ENCODE results near the gene VIM. TPM values are rescaled to one million over a fixed set of nuclear protein-coding genes. Genes with fewer than 3 reads are reported as not detected.

The VIM gene
- total RNA-seq, 4 donors from 2014 or later, result 697 to 1,198 (median 1,024) TPM

- H3K4me3 ChIP-seq, result no peak overlapping the region
- WGBS, result 98% methylated on average over 3 of the region's 3 CpGs
- TF ChIP-seq, protein P1, sequence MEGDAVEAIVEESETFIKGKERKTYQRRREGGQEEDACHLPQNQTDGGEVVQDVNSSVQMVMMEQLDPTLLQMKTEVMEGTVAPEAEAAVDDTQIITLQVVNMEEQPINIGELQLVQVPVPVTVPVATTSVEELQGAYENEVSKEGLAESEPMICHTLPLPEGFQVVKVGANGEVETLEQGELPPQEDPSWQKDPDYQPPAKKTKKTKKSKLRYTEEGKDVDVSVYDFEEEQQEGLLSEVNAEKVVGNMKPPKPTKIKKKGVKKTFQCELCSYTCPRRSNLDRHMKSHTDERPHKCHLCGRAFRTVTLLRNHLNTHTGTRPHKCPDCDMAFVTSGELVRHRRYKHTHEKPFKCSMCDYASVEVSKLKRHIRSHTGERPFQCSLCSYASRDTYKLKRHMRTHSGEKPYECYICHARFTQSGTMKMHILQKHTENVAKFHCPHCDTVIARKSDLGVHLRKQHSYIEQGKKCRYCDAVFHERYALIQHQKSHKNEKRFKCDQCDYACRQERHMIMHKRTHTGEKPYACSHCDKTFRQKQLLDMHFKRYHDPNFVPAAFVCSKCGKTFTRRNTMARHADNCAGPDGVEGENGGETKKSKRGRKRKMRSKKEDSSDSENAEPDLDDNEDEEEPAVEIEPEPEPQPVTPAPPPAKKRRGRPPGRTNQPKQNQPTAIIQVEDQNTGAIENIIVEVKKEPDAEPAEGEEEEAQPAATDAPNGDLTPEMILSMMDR (IDR thresholded peaks at IDR 0.05), result no peak
- TF ChIP-seq EP300 (IDR thresholded peaks at IDR 0.05), result no peak
- TF ChIP-seq POLR2A (IDR thresholded peaks at IDR 0.05), result no peak
- no peak for TF ChIP-seq POLR2AphosphoS5 (IDR thresholded peaks at IDR 0.05)
- DNase-seq (ENCODE audit: low spot score in 2 of 2), result no peak
- no peaks in the 10 kb centered on the region for H3K9me3 ChIP-seq
- no peaks in the 10 kb centered on the region for H3K27me3 ChIP-seq
- no peaks in the 10 kb centered on the region for H3K4me1 ChIP-seq
- no peaks in the 10 kb centered on the region for H3K36me3 ChIP-seq
- H3K27ac ChIP-seq, result no peak overlapping the region
These were observed 42.2 kb upstream of the VIM start for GRCh38 chr10:17185873-17186272.

DNA sequence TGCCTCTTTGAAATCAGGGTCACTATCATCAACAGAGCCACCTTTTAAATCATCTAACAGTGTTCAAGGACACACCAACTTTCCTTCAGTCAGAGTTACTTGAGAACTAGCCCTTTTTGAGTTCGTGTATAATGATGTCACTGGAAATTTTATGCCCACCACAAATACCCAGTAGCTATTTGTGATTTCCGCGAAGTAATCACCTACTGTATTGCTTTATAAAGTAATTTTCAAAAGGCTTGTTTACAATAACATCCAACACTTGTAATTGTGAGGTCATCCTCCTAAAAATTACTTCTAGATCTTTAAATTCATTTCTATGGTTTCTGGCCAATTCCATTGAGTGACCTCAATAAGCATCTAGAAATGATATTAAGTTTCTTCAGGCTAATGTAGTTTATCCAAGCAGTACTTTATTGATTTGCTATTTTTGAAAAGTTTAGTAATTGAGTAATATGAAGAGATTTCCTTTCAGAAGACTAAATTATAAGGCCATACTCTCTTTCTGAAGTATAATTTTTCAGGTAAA lies 39.3 kb upstream of the VIM start:
- Histone ChIP-seq H3K27ac (no peak overlapping the region), H3K27me3 (no peaks in the 10 kb centered on the region), H3K36me3 (no peaks in the 10 kb centered on the region), H3K9me3 (no peaks in the 10 kb centered on the region), H3K4me3 (no peak overlapping the region), H3K4me1 (no peaks in the 10 kb centered on the region)
- 90% methylated on average over 3 of the region's 3 CpGs for WGBS
- TF ChIP-seq, protein P1 (IDR thresholded peaks at IDR 0.05), result no peak
- TF ChIP-seq POLR2AphosphoS5 (IDR thresholded peaks at IDR 0.05) (no peak), POLR2A (IDR thresholded peaks at IDR 0.05) (no peak), EP300 (IDR thresholded peaks at IDR 0.05) (no peak)
- no peak for DNase-seq (ENCODE audit: low spot score in 2 of 2)

- Histone ChIP-seq H3K36me3 (no peaks in the 10 kb centered on the region), H3K4me3 (no peak overlapping the region), H3K9me3 (no peaks in the 10 kb centered on the region), H3K27me3 (no peaks in the 10 kb centered on the region), H3K4me1 (no peaks in the 10 kb centered on the region), H3K27ac (no peak overlapping the region)
- 85% methylated on average over 2 of the region's 2 CpGs for WGBS
- no peak for DNase-seq (ENCODE audit: low spot score in 2 of 2)
- TF ChIP-seq, protein P1 (IDR thresholded peaks at IDR 0.05), result no peak
- TF ChIP-seq POLR2A (IDR thresholded peaks at IDR 0.05) (no peak), POLR2AphosphoS5 (IDR thresholded peaks at IDR 0.05) (no peak), EP300 (IDR thresholded peaks at IDR 0.05) (no peak)
These were observed 37.4 kb upstream of the VIM start for GRCh38 chr10:17190602-17191001.

GRCh38 chr10:17195083-17195482 lies 33.0 kb upstream of the VIM start:
- Histone ChIP-seq H3K4me3 (no peak overlapping the region), H3K27me3 (no peaks in the 10 kb centered on the region), H3K27ac (no peak overlapping the region), H3K36me3 (no peaks in the 10 kb centered on the region), H3K9me3 (no peaks in the 10 kb centered on the region), H3K4me1 (peaks cover 14% of the 10 kb centered on the region)
- TF ChIP-seq POLR2A (IDR thresholded peaks at IDR 0.05) (no peak), EP300 (IDR thresholded peaks at IDR 0.05) (no peak), POLR2AphosphoS5 (IDR thresholded peaks at IDR 0.05) (no peak)
- TF ChIP-seq, protein P1 (IDR thresholded peaks at IDR 0.05), result no peak
- DNase-seq (ENCODE audit: low spot score in 2 of 2), result no peak
- WGBS, result 75% methylated on average over 5 of the region's 5 CpGs

DNA sequence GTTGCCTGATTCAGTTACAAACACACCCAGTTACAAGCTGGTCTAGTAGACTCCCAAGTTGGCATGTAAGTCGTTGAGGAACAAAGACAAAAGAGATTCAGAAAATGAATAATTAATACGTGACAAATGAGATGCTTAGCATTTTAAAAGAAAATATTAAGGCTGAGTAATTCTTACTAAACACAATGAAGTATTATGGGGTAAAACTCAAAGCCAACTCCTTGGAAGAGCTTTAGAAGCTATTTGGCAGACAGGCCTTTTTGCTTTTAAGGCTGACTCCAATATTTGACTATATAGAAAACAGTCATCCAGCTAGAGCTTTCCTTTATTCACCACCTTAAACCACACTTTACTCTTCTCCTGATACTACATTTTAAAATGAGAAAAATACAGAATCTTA lies 32.0 kb upstream of the VIM start:
- no peaks in the 10 kb centered on the region for H3K9me3 ChIP-seq
- DNase-seq (ENCODE audit: low spot score in 2 of 2), result no peak
- H3K4me3 ChIP-seq, result no peak overlapping the region
- no peak for TF ChIP-seq EP300 (IDR thresholded peaks at IDR 0.05)
- TF ChIP-seq, protein P1 (IDR thresholded peaks at IDR 0.05), result no peak
- H3K4me1 ChIP-seq, result peaks cover 21% of the 10 kb centered on the region
- 38% methylated on average over 2 of the region's 2 CpGs for WGBS
- no peak overlapping the region for H3K27ac ChIP-seq
- H3K27me3 ChIP-seq, result no peaks in the 10 kb centered on the region
- H3K36me3 ChIP-seq, result no peaks in the 10 kb centered on the region

Measured in suprapubic skin (tissue), 4 donors.